ENCODE results near the gene KLHDC7A. TPM values are rescaled to one million over a fixed set of nuclear protein-coding genes. Genes with fewer than 3 reads are reported as not detected.

Gene KLHDC7A
- total RNA-seq, 1 experiment from 2014 or later = not detected

DNA sequence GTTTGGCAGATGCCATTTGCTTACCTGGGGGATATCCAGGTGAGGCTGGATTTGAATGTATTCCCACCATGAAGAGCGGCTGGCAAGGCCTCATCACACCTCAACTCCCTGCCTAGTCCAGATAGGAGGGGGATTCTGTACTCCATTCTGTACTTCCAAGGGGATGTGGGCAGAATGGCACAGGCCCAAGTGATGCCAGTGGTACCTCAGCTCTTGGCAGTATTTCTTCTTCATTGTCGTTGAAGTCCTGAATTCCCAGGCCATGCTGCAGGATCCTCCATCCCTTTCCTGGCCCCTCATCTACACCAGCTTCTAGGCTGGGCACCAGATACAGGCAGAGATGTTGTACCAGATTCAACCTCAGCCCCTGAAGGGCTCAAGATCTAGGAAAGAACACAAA is 47.9 kb downstream of the KLHDC7A start:
- DNase-seq (ENCODE audit: low spot score) = no peak
- no TSS peak for BruUV-seq (replicated peaks)
- Histone ChIP-seq H3K36me3 (ENCODE audit: insufficient read depth, low read length, poor library complexity, severe bottlenecking) (no peaks in the 10 kb centered on the region), H3K4me3 (ENCODE audit: low read depth, low read length, poor library complexity, severe bottlenecking) (no peak overlapping the region), H3K27ac (ENCODE audit: low read depth, low read length, poor library complexity, severe bottlenecking) (no peak overlapping the region), H3K4me1 (ENCODE audit: insufficient read depth, low read length, poor library complexity, severe bottlenecking) (peaks cover 3% of the 10 kb centered on the region), H3K27me3 (replicated peaks; ENCODE audit: insufficient read depth, low read depth, low read length, poor library complexity) (no peaks in the 10 kb centered on the region), H3K9me3 (ENCODE audit: low read depth, low read length, poor library complexity, severe bottlenecking) (no peaks in the 10 kb centered on the region)
- ChIA-PET POLR2A (ENCODE audit: low non-redundant PET) (no interaction called here), CTCF (no interaction called here)
- intact Hi-C loops (cut with micrococcal nuclease; ENCODE audit: unreplicated experiment) = no loop called here
- no peak for TF ChIP-seq EZH2 (IDR thresholded peaks at IDR 0.05; ENCODE audit: borderline replicate concordance, low read depth, low read length, poor library complexity, severe bottlenecking)
- TF ChIP-seq, protein P1, sequence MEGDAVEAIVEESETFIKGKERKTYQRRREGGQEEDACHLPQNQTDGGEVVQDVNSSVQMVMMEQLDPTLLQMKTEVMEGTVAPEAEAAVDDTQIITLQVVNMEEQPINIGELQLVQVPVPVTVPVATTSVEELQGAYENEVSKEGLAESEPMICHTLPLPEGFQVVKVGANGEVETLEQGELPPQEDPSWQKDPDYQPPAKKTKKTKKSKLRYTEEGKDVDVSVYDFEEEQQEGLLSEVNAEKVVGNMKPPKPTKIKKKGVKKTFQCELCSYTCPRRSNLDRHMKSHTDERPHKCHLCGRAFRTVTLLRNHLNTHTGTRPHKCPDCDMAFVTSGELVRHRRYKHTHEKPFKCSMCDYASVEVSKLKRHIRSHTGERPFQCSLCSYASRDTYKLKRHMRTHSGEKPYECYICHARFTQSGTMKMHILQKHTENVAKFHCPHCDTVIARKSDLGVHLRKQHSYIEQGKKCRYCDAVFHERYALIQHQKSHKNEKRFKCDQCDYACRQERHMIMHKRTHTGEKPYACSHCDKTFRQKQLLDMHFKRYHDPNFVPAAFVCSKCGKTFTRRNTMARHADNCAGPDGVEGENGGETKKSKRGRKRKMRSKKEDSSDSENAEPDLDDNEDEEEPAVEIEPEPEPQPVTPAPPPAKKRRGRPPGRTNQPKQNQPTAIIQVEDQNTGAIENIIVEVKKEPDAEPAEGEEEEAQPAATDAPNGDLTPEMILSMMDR (conservative IDR thresholded peaks at IDR 0.05; ENCODE audit: low read depth, low read length) = no peak

DNA sequence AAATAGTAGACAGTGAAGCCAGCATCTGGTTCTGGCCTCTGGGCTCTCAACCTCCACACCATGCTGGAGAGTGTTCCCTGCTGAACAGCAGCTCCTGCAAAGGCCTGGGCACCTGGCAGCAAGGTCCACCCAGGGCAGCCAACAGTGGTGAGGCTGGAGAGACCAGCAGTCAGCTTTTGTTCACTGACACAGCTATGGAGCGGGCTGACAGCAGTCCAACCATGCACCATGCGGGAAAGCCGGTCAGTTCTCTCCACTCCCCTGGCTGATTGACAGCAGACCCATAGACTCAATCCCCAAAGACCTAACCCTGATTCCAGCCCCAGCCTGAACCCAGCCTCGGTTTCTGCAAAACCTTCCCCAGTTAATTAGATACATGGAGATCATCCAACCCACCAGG is 49.0 kb downstream of the KLHDC7A start:
- H3K4me3 ChIP-seq (ENCODE audit: low read depth, low read length, poor library complexity, severe bottlenecking) = no peak overlapping the region
- H3K9me3 ChIP-seq (ENCODE audit: low read depth, low read length, poor library complexity, severe bottlenecking) = no peaks in the 10 kb centered on the region
- no peaks in the 10 kb centered on the region for H3K36me3 ChIP-seq (ENCODE audit: insufficient read depth, low read length, poor library complexity, severe bottlenecking)
- TF ChIP-seq, protein P1 (conservative IDR thresholded peaks at IDR 0.05; ENCODE audit: low read depth, low read length) = no peak
- no peak for TF ChIP-seq EZH2 (IDR thresholded peaks at IDR 0.05; ENCODE audit: borderline replicate concordance, low read depth, low read length, poor library complexity, severe bottlenecking)
- H3K4me1 ChIP-seq (ENCODE audit: insufficient read depth, low read length, poor library complexity, severe bottlenecking) = peaks cover 3% of the 10 kb centered on the region
- CTCF ChIA-PET = no interaction called here
- POLR2A ChIA-PET (ENCODE audit: low non-redundant PET) = no interaction called here
- no peaks in the 10 kb centered on the region for H3K27me3 ChIP-seq (replicated peaks; ENCODE audit: insufficient read depth, low read depth, low read length, poor library complexity)
- no peak for DNase-seq (ENCODE audit: low spot score)
- intact Hi-C loops (cut with micrococcal nuclease; ENCODE audit: unreplicated experiment) = no loop called here
- no peak overlapping the region for H3K27ac ChIP-seq (ENCODE audit: low read depth, low read length, poor library complexity, severe bottlenecking)
- BruUV-seq (replicated peaks) = no TSS peak

DNA sequence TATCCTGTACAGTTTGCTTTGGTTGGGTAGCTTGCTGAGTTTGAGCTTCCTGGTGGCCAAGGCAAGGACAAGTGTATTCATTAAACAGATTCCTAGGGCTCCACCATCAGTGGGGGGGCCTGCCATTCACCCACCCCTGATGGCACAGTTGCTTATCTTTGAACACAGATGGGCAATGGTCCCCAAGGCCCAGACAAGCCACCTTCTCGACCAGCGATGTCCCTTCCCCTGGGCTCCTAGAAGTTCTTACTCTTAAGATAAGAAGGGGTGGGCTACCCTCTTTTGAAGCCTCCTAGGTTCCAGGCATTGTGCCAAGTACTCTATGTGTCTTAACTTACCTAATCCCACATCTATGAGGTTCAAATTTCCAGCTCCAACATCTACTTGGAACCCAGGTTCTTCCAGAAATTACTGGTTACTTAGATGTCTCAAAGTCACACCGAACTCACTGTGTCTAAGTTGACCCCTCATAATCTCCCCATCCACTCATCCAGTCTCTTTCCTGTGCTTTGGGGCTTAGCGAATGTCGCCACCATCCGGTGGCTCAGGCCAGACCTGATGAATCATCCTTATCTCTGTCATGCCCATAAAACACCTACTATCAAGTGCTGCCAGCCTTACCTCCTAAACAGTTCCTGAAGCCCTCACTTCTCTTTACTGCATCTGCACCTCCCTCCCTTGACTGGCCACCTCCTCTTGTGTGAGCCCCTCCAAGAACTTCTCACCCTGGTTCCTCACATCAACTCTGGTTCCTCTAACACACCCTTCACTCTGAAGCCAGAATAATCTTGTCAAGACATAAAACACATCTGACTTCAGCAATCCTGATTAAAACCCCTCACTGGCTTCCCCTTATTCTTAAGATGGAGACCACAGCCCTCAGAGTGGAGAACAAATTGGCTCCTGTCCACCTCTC is 50.1 kb downstream of the KLHDC7A start:
- DNase-seq (ENCODE audit: low spot score) = peak; percentile 57
- CTCF ChIA-PET = no interaction called here
- H3K27ac ChIP-seq (ENCODE audit: low read depth, low read length, poor library complexity, severe bottlenecking) = no peak overlapping the region
- intact Hi-C loops (cut with micrococcal nuclease; ENCODE audit: unreplicated experiment) = no loop called here
- H3K4me3 ChIP-seq (ENCODE audit: low read depth, low read length, poor library complexity, severe bottlenecking) = no peak overlapping the region
- POLR2A ChIA-PET (ENCODE audit: low non-redundant PET) = interaction anchor here (0.5 kb wide), 1 partner anchor 565 kb away, joined by 3 read pairs; no protein-coding TSS in a partner anchor
- H3K4me1 ChIP-seq (ENCODE audit: insufficient read depth, low read length, poor library complexity, severe bottlenecking) = peaks cover 3% of the 10 kb centered on the region
- no TSS peak for BruUV-seq (replicated peaks)
- no peaks in the 10 kb centered on the region for H3K9me3 ChIP-seq (ENCODE audit: low read depth, low read length, poor library complexity, severe bottlenecking)
- no peaks in the 10 kb centered on the region for H3K27me3 ChIP-seq (replicated peaks; ENCODE audit: insufficient read depth, low read depth, low read length, poor library complexity)
- TF ChIP-seq EZH2 (IDR thresholded peaks at IDR 0.05; ENCODE audit: borderline replicate concordance, low read depth, low read length, poor library complexity, severe bottlenecking) = no peak
- TF ChIP-seq, protein P1 (conservative IDR thresholded peaks at IDR 0.05; ENCODE audit: low read depth, low read length) = peak; percentile 66
- H3K36me3 ChIP-seq (ENCODE audit: insufficient read depth, low read length, poor library complexity, severe bottlenecking) = no peaks in the 10 kb centered on the region

Measured in A673 (cell line).